22Rv1 (cell line): ENCODE measurements around the gene MYO9B.

Experiments used
- CTCF ChIP-seq: fragments of 450-650 bp; IDR thresholded peaks from 2 replicates; pipeline ENCODE4 v1.5.1; 2017; ENCODE audit warnings: mild to moderate bottlenecking
- ZFX ChIP-seq: fragments of 450-650 bp; IDR thresholded peaks from 2 replicates; pipeline ENCODE4 v1.6.1; 2017; ENCODE audit warnings: antibody characterized with exemption, borderline replicate concordance

- TF ChIP-seq CTCF = peak; percentile 80
- no peak for TF ChIP-seq ZFX
Measured at GRCh38 chr19:17205237-17206140, 129.9 kb downstream of the MYO9B start.
